HG03442 (cell line): ENCODE results near the gene DAND5.
"Not testable (repeated sequence)": the region's sequence is repeated elsewhere in the genome, so short reads cannot be mapped to it uniquely, and the experiment has no call there.

Experiments used
- ATAC-seq: cut with Tn5 transposase; IDR thresholded peaks from one replicate; pipeline ENCODE4 v1.9.1; 2021; ENCODE audit warnings: mild to moderate bottlenecking, moderate library complexity; ENCODE audit not compliant: unreplicated experiment

DAND5 gene

DNA sequence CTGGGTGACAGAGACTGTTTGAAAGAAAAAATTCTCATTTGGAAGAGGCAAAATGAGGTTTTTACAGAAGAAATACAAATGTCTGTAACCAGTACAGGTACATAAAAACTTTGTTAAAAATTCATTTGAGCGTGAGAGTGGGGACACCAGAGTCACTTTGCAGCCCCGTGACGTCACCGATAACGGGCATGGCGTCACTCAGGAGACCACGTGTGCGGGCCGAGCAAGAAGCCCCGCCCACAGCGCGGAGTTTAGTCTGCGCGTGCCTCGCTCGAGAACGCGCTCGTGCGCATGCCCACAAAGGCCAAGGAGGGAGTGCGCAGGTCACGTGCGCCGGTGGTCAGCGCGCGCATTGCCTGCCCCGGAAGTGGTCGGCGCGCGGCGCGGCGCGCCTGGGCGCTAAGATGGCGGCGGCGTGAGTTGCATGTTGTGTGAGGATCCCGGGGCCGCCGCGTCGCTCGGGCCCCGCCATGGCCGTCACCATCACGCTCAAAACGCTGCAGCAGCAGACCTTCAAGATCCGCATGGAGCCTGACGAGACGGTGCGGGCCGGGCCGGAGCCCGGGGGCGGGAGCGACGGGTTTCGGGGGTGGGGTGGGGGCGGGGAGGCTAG, 23.8 kb upstream of the DAND5 start, which contains the start of gene RAD23A:
Gene RAD23A, plus strand, starts transcription at position 384 of the 613 bp plus-strand sequence. Its CDS starts 87 bp downstream, at position 471.
- ATAC-seq: peak; percentile 70

DNA sequence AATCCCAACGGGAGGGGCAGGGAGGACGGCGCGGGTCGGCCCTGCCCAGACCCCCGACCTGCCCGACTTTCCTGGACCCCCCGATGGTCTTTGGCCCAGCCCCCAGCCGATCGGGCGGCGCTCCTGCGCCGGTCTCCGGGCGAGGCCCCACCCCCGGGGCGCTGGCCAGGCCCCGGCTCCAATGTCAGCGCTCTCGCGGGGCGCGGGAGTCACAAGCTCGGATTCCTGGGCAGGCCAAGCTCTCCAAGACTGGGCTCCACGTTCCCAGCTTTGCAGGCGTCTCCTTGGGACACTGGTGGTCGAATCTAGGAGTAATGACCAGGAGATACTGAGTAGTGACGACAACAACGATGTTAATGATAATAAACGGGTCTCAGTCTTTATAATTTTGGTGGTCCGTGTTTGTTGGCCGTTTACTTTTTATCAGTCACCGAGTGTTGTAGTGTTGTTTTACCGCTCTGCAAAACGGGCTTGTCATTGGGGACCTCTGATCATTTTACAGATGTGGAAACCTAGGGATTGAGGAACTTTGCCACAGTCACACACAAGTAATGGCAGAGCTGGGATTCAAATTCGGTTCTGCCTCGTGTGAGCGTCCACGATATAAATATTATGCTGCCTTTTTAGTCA, 23.2 kb upstream of the DAND5 start:
- ATAC-seq: peak; percentile 32

DNA sequence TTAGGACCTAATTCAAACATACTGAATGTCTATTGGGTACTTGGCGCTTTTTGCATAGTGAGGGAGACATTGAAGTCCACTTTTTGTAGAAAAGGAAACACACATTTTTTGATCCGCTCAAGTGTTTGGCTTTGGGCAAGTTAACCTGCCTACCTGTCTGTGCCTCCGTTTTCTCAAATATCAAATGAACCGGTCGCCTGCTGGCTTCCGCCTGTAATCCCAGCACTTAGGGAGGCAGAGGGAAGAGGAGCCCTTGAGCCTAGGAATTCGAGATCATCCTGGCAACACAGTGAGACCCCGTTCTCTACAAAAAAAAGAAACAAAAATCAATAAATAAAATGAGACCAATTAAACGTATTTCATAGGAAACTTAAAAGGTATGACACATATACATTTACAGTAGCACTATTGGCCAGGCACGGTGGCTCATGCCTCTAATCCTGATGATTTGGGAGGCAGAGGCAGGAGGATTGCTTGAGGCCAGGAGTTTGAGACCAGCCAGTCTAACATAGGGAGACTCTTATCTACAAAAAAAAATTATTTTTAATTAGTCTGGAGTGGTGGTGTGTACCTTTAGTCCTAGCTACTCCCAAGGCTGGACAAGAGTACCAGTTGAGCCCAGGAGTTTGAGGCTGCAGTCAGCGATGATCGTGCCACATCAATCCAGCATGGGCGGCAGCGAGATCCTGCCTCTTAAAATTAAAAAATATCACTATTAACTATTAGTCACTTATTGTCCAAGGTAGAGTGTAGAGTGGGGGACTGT, 22.5 kb upstream of the DAND5 start:
- ATAC-seq: no peak

GRCh38 chr19:12947702-12948611, 21.4 kb upstream of the DAND5 start:
- ATAC-seq: no peak

GRCh38 chr19:12948612-12949362, 20.6 kb upstream of the DAND5 start:
- no peak for ATAC-seq

DNA sequence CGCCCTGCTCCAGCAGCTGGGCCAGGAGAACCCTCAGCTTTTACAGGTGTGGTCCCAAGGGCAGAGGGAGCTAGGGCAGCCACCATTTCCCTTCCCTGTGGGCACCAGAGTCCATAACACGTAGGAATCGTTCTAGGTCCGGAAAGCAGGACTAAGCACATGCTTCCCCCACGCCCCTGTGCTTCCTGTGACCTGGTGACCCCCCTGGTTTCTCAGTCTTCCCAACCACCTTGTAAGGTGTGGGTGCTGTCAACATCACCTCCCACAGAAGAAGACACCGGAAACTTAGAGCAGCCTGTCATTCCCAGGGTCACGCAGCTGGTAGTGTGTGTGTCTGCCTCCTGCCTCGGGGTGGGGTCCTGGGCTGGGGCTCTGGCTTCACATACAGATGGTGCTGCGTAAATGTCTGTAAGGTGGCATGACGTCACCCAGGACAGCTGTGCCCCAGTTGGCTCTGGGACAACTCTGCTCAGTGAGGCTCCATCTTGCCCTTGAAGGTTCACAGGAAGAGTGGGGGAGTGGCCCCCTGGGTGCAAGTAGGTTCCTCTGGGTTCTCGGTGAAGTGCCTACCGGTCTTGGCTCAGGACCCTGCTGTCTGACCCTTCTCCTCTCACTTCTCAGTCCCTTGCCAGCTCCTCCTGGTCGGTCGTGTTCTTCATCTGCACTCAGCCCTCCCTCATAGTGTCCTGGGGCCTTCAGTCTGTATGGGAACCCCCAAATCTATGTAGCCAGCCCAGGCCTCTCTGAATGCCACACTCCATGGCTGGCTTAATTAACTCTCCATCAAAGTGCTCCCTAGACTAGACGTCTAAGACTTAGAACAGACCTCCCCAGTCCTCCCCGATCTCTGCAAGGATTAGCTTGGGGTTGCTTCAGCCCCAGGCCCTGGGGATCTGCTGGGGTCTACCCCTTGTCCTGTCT, 19.8 kb upstream of the DAND5 start:
- no peak for ATAC-seq

DNA sequence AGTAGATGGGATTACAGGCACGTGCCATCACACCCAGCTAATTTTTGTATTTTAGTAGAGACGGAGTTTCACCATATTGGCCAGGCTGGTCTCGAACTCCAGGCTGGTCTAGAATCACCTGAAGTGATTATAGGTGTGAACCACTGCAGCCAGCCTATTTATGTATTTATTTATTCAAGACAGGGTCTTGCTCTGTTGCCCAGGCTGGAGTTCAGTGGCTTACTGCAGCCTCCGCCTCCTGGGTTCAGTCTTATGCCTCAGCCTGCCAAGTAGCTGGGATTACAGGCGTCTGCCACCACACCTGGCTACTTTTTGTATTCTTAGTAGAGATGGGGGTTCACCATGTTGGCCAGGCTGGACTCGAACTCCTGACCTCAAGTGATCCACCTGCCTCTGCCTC, 17.3 kb upstream of the DAND5 start:
- ATAC-seq: not testable (repeated sequence)

DNA sequence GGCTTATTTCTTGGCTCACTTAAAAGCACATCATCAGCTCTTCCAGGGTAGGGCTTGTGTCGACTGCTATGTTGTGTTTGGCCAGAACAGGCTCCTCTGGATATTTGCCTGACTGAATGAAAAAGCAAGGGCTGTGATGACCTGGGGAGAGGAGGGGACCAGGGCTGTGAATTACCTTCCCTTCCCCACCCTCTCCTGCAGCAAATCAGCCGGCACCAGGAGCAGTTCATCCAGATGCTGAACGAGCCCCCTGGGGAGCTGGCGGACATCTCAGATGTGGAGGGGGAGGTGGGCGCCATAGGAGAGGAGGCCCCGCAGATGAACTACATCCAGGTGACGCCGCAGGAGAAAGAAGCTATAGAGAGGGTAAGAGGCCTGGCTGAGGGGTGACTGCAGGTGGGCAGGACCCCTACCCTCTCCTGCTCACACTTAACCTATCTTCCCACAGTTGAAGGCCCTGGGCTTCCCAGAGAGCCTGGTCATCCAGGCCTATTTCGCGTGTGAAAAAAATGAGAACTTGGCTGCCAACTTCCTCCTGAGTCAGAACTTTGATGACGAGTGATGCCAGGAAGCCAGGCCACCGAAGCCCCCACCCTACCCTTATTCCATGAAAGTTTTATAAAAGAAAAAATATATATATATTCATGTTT, 16.8 kb upstream of the DAND5 start:
- no peak for ATAC-seq

- no peak for ATAC-seq
Measured at GRCh38 chr19:12953138-12953798, 16.1 kb upstream of the DAND5 start.

GRCh38 chr19:12953799-12954611, 15.4 kb upstream of the DAND5 start:
- no peak for ATAC-seq

- ATAC-seq: no peak
Measured at GRCh38 chr19:12954612-12954962, 14.8 kb upstream of the DAND5 start.

GRCh38 chr19:12955575-12955974, 13.8 kb upstream of the DAND5 start:
- ATAC-seq: not testable (repeated sequence)

- ATAC-seq: no peak
Measured at GRCh38 chr19:12955996-12956395, 13.4 kb upstream of the DAND5 start.

- ATAC-seq: peak; percentile 52
Measured at GRCh38 chr19:12956446-12957388, 12.7 kb upstream of the DAND5 start, which contains the start of gene GADD45GIP1. Gene GADD45GIP1, minus strand, starts transcription at chr19:12957223. Its CDS starts 11 bp downstream, at chr19:12957212.

DNA sequence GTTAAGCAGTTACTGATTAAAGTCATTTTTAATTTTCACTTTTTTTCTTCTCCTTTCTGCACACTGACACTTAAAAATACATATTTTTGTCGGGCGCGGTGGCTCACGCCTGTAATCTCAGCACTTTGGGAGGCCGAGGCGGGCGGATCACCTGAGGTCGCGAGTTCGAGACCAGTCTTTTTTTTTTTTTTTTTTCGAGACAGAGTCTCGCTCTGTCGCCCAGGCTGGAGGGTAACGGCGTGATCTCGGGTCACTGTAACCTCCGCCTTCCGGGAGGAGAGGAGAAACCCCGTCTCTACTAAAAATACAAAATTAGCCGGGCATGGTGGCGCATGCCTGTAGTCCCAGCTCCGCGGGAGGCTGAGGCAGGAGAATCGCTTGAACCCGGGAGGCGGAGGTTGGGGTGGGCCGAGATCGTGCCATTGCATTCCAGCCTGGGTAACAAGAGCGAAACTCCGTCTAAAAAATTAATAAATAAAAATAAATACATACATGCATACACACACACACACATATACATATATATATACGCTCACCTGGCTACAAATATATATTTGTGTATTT, 11.9 kb upstream of the DAND5 start:
- ATAC-seq: not testable (repeated sequence)

- ATAC-seq: no peak
Measured at GRCh38 chr19:12959481-12959880, 9.9 kb upstream of the DAND5 start.
